CD4-positive, alpha-beta T cell treated with Interleukin-17A for 1 hour (primary cell): Measurements from ENCODE around the gene SH3BP4.
"Not testable (repeated sequence)": the region's sequence is repeated elsewhere in the genome, so short reads cannot be mapped to it uniquely, and the experiment has no call there.

Experiments used
- DNase-seq: peaks from one replicate; pipeline ENCODE4 v3.0.0-alpha.2; 2020

Gene SH3BP4

DNA sequence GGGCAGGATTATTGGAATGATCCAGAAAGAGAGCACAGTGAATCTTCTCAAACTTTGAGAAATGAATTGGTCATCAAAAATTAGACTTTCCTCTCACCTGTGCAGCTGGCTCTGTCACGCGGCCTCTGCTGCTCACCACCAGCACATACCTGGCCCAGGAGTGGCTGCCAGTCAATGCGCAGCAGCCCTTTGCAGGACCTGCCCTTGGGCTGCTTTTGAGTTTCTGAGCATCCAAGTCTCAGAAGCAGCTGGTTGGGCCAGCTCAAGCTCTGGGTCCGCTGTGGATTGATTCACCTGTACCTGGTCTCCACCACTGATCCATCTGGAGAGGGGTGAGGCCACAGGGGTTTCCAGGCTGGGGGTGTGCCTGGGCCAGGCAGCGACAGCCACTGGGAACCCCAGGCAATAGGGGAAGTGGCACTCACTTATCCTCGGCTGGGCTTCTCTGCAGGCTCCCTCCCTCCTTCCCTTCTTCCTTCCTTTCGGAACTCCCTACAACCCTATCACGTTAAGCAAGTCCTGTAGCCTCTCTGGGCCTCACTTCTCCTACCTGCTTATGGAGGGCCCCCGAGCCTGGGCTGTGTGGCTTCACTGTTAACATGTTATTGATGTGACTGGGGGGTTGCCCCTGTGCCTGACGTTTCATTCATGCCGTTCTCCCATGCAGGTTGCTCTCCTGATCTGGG is 48.1 kb downstream of the SH3BP4 start:
- no peak for DNase-seq

DNA sequence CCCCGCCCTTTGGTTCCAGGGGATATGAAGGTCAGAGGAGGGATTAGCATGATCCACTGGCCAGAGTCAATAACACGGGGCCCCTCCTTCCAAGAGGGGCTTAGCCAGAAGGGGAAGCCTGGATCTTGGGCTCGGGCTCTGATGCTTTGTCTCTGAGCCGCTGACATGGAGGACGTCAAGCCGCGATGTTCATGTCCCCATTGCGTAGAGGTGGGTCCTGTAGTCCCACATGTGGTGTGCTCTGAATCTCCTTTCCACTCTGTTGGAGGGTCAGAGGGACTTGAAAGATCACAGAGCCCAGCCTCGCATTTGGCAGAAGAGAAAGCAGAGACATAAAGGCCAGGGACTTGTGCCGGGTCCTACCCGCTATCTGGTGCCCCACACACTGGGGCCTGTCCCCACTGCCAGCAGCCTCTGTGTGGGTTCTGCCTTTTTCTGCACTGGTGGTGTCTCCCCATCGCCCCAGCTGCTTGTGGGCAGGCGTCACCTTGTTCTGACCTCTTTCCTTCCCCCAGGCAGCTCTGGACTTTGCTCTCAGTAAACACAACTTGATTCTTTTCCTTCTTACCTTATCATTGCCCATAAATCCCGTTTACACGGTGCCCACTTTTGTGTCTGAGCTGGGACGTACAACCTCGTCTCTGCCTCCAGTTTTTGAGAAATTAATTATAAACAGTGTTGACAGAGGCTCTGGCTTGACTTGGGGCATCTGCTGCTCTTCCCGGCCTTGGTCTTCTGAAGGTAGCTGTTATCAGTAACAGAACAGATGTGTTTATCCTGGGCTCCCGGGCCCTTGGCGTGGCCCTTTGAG is 48.8 kb downstream of the SH3BP4 start:
- no peak for DNase-seq

DNA sequence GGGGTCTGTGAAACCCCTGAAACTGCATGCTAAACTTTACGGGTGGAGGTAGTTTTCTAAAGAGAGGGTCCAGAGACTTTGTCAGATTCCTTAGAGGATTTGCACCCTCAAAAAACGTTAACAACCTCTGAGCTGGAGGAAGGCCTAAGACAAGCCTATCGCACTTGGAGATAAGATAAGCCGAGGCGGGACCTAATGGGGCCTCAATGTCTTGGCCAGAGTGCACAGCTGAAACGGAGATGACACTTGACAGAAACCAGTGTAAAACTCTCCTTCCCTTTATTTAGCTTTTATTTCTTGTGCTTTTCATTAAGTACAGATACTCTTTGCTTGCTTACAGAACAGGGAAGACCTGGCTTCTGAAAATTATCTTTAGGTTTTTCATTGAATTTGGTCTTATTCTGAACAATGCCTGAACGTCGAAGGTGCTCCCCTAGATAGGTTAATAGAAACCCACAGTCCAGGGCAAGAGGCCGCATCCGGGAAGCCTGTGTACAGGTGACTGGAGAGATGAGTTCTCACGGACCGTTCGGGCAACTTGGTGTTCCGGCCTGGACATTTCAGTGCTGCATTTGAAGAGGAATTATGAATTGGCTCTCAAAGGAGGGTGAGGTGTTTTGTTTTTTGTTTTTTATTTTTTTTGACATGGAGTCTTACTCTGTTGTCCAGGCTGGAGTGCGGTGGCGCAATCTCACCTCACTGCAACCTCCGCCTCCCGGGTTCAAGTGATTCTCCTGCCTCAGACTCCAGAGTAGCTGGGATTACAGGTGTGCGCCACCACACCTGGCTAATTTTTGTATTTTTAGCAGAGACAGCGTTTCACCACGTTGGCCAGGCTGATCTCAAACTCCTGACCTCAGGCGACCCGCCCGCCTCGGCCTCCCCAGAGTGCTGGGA is 49.7 kb downstream of the SH3BP4 start:
- no peak for DNase-seq

DNA sequence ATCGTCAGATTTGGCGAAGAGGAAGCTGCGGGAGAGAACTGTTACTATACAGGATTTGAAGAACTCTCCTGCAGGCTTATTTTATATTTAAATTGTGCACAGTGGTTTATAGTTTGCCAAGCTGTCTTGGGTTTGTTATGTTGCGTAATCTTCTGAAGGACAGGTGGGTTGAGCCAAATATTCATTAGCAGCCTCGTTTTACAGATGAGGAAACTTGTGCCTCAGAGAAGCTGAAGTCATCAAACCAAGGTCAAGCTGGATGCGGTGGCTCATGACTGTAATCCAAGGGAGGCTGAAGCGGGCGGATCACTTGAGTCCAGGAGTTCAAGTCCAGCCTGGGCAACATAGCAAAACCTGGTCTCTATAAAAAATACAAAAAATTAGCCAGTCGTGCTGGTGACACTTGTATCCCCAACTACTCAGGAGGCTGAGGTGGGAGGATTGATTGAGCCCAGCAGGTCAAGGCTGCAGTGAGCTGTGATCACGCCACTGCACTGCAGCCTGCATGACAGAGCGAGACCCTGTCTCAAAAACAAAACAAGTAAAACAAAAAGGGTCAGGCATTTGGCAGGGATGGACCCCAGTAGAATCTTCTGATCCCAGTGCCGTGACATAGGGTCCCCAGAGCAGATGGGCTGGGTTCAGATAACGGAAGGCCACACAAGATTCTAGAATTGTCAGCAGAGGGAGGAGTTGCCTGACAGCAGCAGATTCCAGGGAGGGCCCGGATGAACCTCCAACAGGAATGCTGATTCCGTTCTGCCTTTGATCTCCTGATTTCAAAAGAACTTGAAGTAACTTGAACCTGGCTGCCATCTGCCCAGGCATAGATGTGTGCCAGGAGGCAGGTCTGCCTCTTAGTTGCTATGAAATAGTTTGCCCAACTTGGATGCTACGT is 50.6 kb downstream of the SH3BP4 start:
- no peak for DNase-seq

DNA sequence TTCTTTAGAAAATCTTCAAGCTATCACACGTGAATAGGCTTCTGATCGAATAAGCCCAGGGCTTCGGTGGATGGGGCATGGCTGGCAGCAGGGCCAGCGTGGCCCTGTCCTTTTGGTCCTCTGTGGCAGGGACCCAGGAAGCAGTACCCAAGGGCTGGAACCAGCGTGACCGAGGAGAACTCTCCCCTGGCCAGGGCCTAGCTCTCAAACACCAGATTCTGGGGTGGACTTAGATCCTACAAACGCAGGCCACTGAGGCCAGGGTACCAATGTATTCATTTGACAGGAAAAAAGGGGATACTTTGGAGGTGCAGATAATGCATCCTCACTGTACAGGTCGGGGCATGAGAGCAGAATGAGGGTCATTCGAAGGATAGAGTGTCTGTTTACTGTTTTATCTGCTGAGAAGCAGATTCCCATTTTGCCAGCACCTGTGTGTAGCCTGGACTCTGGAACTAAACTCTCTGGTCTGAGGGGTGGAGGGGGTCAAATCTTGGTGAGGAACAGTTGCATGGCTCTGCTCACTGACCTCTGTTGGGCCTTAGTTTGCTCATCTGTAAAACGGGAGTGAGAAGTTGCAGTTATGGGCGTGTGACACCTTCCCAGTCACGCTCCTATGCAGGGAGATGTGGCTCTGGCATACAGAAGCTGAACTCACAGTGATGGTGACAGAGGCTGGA is 51.4 kb downstream of the SH3BP4 start:
- no peak for DNase-seq

DNA sequence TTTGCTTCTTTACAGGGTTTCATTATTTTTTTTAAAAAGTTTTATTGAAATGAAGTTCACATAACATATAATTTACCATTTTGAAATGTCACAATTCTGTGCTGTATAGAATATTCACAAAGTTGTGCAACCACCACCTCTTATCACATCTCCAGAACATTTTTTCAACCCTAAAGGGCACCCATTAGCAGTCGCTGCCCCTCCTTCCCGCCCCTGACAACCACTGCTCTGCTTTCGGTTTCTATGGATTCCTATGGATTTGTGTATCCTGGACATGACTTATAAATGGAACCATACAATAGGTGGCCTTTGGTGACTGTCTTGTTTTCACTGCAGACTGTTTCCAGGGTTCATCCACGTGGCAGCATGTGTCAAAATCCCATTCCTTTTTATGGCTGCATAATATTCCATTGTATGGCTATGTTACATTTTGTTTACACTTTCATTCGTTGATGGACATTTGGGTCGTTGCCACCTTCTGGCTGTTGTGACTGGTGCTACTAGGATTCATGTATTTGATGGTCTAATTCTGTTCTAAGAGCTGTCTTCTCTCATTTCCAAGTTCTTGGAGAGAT is 52.6 kb downstream of the SH3BP4 start:
- no peak for DNase-seq

DNA sequence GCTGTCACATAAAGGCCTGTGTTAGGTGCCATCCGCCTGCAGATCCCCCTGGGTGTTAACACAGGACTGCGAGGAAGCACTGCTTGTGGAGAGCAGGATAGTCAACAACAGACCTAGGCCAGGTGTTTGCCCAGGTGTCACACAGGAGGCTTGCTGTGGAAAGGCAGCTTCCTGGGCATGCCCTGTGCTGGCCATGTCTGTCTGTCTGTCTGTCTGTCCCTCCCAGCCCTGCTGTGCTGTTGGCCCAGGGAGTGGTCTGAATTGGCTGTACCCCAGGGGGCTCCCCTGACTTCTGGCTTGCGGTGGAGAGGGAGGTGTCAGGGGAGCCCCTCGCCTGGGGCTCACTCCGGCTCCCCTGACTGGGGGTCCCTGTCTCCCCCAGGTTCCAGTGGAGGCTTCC is 53.2 kb downstream of the SH3BP4 start:
- no peak for DNase-seq

DNA sequence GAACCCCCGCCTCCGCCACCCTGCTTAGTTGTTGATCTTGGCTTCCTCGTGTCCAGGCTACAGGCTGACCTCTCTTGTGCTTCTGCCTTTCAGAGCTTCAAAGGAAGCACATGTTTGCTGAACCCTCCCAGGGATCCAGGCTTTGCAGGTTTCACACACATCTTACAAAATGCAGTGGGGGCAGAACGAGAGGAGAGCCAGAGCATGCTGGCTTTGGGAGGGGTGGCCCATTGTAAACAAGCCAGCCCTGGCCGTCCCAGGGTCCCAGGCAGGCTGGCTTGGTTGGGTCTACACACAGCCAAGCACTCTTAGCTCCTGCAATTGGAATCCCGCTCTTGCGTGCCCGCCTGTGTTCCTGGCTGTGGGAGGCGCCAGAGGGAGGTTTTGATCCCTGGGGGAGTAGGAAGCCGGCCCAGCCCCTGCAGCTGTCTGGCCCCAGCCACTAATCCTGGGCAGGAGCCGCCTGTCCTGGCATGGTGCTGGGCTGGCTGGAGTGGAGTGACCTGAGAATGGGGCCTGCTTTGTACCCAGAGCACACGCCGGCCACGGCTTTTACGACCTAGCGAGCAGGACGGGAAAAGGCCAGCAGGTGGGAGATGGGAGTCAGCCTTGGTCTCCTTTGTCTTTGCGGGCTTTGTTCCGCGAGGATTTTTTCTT is 53.9 kb downstream of the SH3BP4 start:
- DNase-seq = no peak

DNA sequence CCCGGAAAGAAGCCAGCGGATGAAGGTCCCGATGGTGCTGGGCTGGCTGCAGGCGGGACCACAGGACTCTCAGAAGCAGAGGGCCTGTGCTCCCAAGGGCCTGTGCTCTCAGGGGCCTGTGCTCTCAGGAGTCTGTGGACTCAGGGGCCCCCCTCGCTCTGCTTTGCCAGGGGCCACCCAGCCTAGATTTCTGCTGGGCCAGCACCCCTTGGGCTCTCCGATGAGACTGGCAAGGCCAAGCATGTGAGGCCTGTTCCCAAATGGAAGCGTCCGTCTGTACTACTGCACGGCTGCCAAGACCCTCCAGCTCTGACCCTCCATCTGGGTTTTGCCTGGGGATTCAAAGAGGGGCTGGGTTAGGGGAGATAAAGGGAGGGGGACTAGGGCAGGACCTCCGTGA is 54.6 kb downstream of the SH3BP4 start:
- DNase-seq = no peak

DNA sequence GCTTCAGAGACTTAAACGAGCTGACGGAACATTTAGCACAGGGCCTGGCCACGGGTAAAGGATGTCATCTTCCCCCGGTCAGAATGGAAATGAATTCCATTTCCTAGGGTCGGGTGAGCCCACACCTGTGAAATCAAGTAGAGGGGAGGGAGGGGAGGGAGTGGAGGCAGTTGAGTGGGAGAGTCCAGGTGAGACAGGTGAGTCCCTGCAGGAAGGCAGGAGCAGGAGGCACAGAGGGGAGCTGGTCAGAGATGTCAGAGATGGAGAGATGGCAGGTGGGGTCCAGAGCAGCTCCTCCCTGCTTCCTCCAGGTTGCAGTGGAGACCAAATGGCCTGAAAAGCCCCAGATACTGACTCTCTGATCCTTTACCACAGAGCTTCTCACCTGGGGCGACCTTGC is 55.2 kb downstream of the SH3BP4 start:
- no peak for DNase-seq

DNA sequence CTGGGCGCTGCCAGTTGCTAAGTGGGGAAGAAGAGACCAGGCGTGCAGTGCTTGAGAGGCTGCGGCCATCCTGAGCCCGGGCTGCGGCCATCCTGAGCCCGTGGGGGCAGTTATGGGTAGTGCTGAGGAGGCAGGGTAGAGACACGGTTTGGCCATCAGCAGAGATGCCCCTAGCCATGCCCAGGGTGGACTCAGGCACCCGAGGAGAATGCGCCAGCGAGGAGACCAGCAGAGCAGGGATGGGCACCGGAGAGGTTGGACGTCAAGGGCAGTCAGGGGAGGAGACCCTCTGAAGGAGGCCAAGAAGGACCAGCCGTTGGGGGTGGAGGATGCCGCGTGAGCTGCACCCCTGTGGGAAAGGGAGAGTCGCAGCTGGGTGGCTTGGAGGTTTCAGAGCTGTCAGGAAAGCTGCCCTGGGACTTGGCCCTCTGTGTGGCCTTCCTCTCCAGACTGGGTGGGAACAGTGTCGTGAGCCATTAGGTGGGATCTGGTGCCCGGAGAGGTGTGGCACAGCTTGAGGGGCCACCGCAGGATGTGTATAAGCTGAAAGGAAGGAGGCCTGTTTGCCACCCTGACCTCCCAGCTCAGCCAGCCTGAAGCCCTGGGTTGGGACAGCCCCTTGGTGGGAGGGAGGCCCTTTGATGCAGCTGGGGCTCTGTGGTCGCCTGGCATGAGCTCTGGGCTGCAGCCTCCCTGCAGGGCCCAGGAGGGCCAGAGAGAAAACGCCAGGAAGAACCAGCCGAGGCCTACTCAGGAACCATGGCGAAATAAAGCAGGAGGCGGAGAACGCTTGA is 56.0 kb downstream of the SH3BP4 start:
- DNase-seq = no peak

DNA sequence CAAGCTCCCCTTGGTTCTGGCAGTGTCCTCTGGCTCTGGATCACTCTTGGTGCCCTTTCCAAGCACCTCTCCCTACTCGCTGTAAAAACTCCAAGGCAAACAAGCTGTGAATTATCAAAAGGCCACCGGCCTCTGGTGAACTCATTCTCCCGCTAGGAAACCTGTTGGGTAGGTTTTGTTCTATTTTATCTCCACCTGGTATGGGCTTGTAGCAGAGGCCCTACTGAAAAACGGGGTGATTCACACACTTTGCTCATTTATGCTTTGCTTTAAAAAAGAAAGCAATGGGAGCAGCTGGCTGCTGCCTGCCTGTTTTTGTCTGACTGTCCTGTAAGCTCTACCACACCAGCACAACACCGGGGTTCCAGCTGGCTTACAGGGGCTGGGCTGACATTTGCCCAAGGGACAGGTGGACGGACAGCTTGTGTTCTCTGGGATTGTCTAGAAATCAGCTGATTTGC is 56.8 kb downstream of the SH3BP4 start:
- DNase-seq = no peak

DNA sequence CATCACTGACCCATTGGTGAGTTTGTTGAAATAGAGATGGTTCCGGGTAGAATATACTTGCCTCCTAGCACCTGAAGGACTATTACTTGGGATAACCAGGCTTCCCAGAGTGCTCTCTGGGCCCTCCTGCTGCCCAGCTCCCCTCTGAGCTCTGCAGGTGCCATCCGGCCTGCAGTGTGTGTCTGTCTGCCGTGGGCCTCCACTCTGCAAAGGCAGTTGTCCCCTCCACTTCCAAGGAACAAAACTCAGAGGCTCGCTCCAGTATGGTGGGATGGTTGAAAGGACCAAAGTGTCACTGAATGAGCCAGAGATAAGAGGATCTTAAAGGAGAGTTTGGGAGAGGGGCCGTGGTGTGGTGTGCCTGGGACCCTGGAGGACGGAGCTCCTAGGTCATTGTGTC is 57.3 kb downstream of the SH3BP4 start:
- no peak for DNase-seq

DNA sequence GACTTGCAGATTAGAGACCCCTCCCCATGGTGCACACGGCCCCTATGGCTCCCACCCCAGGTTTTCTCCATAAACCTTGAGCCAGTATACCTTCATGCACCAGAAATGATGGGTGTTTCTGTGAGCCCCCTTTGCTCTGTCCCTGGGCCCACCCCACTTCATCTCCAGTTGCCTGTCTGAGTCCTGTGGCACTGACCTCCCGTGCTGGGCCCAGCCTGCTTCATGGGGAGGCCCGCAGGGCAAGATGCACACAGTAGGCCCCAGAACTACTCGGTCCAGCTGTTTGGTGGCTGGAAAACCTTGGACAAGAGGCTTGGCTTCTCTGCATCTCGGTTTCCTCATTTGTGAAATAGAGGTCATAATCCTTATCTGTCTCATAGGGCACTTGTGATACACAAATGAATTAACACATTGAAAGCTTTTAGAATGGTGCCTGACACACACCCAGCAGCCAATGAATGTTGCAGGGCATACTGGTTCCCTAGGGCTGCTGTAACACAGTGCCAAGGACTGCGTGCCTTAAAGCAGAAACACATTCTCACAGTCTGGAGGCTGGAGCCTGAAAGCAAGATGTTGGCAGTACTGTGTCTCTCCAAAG is 58.4 kb downstream of the SH3BP4 start:
- DNase-seq = no peak

DNA sequence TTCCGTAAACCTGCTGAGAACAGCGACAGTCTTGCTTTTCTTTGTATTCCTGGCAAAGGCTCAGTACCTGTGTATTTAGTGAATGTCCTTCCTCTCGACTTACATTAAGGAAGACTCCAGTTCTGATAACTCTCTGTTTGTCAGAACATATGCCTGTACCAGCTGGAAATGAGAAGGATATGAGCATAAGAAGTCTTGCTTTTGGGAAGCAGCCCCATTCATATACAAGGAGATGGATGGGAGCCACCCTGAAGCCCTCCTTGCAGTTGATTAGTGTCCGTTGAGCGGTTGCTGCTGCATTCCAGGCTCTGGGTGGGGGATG is 59.8 kb downstream of the SH3BP4 start:
- no peak for DNase-seq

DNA sequence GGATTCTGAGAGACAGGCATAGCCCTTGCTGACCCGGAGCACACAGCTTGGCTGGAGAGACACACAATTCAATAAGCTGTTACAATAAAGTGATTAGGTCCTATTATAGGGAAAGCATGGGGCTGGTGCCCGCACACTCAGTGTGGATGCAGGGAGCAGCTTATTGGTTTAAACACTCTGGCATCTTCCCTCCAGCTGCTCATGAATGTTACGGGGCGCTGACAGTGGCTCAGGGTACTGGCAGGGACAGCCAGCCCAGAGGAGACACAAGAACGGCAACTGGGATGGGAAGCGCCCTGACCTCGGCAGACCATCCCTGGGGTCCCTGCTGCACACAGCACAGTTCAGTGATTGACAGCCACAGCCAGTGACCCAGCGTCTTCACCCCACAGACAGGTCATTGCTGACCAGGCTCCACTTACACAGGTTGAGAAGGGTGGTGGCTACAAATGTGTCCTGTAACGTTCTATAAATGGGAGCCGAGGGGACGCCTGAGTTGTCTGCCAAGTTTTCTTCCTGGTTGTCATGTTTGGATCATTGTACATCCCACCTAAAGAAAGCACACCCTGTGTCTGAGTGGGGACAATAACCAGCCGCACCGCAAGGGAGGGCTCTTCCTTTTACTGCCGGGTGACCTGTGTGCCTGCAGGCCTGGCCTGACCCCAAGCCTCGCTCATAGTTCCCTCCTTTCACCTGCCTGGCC is 60.3 kb downstream of the SH3BP4 start:
- no peak for DNase-seq

DNA sequence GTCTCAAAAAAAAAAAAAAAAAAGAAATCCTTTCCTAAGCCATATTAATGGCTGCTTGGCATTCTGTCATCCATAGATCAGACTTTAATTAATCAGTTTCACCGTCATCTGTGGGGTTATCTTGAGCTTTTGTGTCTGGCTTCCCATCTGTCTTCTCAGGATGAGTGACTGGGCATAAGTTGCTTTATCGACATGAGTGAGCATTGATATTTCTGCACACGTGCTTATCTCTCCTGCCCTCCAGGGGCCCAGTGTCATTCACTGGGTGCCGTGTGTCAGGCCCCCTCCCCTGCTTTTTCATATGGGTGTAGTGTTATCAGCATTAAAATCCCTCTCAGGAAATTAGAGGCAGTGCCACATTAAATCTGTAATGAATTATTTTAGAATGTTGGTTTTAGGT is 65.6 kb downstream of the SH3BP4 start:
- no peak for DNase-seq

DNA sequence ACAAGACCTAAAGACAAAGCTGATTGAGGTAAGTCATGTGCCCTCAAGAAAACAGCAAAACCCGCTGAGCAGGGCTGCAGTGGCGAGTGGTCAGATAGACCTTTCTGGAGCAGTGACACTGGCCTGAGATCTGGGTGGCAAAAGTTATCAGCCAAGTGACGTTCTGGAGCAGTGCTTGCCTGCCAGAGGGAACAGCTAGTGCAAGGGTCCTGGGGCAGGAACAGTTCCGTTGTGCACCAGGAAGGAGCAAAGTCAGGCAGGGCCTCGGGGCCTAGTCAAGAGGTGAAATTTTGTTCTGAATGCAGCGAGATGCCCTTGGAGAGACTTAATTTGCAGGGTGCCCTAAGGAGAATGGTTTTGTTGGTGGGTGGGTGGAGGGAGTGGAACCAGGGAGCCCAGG is 67.0 kb downstream of the SH3BP4 start:
- no peak for DNase-seq

DNA sequence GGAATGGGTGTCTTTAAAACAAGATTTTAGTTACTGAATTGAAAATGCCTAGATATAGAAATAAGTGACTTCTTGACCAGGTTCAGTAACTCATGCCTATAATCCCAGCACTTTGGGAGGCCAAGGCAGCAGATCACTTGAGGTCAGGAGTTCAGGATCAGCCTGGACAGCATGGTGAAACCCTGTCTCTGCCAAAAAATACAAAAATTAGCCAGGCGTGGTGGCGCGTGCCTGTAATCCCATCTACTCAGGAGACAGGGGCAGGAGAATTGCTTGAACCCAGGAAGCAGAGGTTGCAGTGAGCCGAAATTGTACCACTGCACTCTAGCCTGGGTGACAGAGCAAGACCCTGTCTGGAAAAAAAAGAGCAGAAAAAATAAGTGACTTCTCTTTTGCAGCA is 68.3 kb downstream of the SH3BP4 start:
- DNase-seq = not testable (repeated sequence)
